Ureter (tissue), 1 donor: Measurements from ENCODE around the gene NEAT1. TPM values are rescaled to one million over a fixed set of nuclear protein-coding genes. Genes with fewer than 3 reads are reported as not detected.

Source experiments
- DNase-seq: peaks from one replicate; pipeline ENCODE4 v3.0.0-alpha.2; 2020; ENCODE audit warnings: low spot score
- total RNA-seq: library from RNA; stranded (reverse); gene quantifications from one replicate; pipeline ENCODE4 v1.2.4, GENCODE V29; 2023
- donor health status: DM: yes; HTN: yes; CAD: no.

The NEAT1 gene
- total RNA-seq, 1 donor from 2014 or later = 1,155 TPM

DNA sequence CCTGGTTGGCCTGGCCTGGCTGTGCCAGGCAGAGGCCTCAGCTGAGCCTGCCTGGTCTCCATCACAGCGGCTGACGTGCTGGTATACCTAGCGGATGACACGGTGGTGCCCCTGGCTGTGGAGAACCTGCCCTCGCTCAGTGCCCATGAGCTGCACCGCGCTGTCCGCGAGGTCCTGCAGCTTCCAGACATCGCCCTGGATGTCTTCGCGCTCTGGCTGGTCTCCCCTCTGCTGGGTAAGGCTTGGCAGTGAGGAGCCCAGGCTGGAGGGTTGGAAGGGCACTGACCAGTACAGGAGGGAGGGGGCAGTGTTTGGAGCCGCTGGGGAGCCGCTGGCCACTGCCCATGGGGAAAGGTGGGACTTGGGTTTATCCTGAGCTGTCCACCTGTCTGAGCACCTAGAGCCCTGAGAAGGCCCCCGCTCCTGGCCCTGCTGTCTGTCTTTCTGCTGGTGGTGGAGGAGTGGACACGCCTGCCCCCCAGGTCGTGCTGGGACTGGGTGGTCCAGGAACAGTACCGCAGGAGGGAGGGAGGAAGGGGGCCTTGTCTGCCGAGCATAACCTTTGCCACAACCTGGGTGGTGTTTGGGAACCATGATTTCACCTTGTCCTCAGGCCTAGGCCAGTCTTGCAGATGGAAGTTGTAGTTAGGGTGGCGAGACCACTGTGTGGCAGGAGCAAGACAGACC is 33.2 kb upstream of the NEAT1 start:
- no peak for DNase-seq

- DNase-seq = no peak
These were observed 32.3 kb upstream of the NEAT1 start for GRCh38 chr11:65390099-65390941.

DNA sequence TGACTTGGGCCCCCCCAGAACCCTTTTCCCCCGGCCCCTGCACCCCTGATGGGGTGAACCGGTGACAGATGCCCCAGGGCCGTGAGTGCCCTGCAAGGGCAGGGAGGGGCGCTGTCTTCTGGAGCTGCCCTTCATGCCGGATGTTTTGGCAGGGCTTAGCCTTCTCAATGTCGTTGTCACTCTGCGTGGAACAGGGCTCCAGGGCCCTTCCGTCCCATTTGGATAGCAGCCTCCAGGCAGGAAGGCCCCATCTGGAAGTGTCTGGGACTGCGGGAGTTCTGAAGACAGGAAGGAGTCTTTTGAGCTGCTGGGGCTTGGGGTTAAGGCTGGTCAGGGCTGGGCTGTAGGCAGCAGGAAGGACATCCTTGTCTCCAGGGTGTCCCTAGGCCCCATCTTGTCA is 31.6 kb upstream of the NEAT1 start:
- no peak for DNase-seq

DNA sequence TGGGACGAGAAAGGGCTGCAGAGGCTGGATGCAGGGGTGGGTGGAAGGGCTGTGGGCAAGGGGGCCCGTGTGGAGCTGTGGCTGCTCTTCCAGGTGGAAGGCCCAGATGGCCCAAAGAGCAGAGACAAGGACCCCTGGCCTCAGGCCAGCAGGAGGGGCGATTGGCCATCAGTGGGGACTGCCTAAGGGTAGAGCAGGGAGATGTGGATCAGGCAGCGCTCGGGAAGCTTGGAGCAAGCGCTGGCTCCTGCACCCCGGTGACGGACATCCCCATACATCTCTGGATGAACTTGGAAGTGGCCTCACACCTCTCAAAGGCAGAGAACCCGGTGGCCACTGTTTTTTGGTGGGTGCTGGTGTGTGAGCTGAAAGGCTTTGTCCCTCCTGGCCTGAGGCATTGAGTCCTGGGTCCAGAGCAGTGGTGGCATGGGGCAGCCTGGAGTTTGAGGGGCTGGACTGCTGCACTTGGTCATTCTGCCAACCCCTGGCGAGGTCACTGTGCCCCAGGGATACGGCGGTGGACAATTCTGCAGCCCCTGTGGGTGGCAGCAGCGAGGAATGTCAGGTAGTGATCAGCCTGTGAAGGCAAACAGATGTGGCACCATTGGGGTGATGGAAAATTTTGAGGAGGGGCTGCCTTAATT is 30.3 kb upstream of the NEAT1 start:
- no peak for DNase-seq

DNA sequence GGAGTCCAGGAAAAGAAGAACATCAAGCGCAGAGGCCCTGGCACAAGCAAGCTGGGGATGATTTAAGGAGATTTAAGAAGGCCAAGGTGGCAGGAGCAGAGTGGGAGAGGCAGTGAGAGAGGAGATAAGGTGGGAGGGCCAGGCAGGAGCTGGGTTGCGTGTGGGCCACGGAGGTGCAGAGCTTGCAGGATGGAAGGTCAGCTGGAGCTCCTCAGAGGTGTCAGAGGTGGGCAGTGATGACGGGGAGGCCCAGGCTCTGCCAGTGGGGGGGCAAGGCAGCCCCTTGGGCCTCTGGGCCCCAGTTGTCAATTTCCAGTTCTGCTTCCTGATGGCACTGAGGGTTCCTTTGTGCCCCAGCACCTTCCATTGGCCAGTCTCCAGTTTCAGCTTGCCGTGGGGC is 29.7 kb upstream of the NEAT1 start:
- no peak for DNase-seq

- DNase-seq = no peak
These were observed 29.0 kb upstream of the NEAT1 start for GRCh38 chr11:65393513-65394079.

- DNase-seq = no peak
These were observed 28.5 kb upstream of the NEAT1 start for GRCh38 chr11:65394125-65394536.

GRCh38 chr11:65395961-65396530 is 26.6 kb upstream of the NEAT1 start:
- no peak for DNase-seq

GRCh38 chr11:65396769-65397745 is 25.5 kb upstream of the NEAT1 start:
- DNase-seq = no peak

DNA sequence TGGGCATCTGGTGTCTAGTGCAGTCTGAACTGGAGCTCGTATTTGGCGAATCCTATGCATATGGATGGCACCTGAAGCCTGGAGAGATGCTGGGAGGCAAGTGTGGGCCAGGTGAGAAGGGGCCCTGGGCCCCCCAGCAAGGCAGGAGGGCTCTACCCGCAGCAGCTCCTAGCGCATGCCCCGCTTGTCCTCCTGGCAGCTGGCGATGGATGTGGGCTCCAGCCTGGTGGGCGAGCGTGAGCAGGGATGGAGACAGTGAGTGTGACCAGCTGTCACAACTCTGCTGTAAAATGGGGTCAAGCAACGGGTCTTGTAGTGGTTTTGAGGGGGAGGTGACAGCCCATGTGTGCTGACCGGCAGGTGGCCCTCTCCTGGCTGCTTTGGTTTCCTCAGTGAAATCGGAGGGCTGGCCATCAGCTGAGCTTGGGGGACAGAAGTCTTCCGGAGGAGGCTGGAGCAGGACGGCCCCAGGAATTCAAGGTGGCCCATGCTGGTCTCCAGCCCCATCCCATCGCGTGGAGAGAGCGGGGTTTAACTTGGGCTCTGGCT is 24.2 kb upstream of the NEAT1 start:
- DNase-seq = no peak

DNA sequence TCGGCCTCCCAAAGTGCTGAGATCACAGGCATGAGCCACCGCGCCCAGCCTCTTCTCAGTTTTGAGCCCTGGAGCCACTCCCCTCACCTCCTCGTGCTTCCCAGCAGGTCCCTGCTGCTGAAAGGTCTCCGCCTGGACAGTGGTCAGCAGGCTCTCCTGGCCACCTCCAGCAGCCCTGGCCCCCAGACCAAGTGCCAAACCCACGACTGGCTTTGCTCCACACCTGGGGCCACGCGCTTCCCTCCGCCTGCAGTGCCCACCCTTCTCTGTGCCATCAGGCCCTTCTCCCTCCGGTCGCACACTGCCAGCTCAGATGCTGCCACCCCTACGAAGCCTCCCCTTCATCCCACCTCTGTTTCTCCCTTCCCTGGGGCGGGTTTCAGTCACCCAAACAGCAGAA is 23.3 kb upstream of the NEAT1 start:
- no peak for DNase-seq

DNA sequence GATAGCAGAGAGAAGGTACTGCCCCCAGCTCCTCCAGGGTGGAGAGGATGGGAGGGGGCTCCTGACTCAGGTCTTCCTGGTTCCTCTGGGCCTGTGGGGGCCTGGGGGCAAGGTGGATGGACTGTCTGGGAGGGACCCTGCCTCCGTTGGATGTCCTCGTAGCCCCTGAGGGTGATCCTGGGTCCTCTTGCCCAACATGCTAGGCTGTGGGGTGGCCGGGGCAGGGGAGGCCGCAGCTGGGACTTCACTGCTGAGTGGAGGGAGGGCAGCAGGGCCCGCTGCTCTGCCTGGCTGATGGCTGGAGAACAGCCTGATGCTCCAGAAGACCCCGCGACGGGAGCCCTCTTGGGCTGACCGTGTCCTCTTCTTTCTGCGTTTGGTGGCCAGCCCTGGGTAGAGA is 22.8 kb upstream of the NEAT1 start:
- DNase-seq = no peak

DNA sequence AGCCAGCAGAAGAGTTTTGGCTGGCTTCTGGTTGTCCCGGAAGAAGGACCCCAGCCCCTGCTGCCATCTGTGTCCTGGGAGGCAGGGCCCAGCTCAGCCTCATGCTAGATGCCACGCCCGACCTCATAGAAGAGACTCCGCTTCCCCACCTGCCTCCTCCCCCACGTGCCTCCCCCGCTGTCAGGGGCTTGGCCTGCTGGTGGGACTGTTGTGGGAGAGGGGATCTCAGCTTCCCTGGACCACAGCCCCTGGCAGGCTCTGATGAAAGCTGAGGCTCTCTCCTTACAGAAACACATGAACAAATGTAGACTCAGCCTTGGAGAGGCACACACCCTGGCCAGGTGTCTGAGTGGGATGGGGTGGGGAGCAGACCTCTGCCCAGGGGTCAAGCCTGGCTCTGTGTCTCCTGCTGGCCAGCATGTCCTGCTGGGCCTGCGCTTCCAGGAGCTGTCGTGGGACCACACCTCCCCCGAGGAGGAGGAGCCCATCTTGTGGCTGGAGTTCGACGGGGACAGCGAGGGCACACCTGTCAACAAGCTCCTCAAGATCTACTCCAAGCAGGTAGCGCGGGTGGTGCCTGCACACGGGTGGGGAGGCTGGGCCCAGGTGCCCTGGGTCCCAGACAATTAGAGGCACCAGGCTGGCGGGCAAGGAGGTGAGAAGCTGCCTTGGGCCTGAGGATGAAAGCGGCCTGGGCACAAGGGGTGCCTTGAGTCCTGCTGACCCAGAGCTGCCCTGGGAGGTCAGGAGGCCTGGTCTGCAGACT is 22.1 kb upstream of the NEAT1 start:
- DNase-seq = no peak

- DNase-seq = no peak
These were observed 21.4 kb upstream of the NEAT1 start for GRCh38 chr11:65401073-65401802.

- no peak for DNase-seq
These were observed 20.8 kb upstream of the NEAT1 start for GRCh38 chr11:65401803-65402248.

GRCh38 chr11:65402790-65403189 is 19.8 kb upstream of the NEAT1 start:
- DNase-seq = no peak

GRCh38 chr11:65403607-65404121 is 18.9 kb upstream of the NEAT1 start:
- DNase-seq = no peak

DNA sequence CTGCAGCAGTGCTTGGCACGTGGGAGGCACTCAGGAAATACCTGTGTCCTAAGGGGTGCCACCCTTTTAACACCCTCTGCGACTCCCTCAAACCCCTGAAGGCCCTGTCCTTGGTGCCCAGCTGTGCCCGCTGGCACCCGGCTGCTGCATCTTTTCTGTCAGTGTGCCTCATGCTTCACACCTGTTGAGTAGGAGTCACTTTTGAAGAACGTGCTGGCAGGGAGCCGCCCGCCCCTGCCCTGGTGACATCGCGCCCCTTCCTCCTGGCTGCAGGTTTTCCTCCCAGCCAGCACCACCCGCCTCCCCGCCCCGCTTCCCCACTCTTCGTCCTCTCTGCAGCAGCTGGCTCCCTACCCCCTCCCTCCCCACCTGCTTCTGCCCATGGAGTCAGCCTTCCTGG is 18.4 kb upstream of the NEAT1 start:
- DNase-seq = no peak
